Brain microvascular endothelial cell (primary cell): ENCODE data around the gene EPHA1.

Source experiments
- DNase-seq: peaks from one replicate; pipeline ENCODE4 v3.0.0-alpha.2; 2020
- H3K27ac ChIP-seq: fragments of 250-450 bp; sonication (Bioruptor Pico); 2 replicates; pipeline ENCODE4 v1.5.1; 2020; ENCODE audit warnings: mild to moderate bottlenecking, moderate library complexity
- H3K27me3 ChIP-seq: fragments of 250-450 bp; sonication (Bioruptor Pico); replicated peaks from 2 replicates; pipeline ENCODE4 v1.5.1; 2020; ENCODE audit warnings: mild to moderate bottlenecking
- H3K36me3 ChIP-seq: fragments of 250-450 bp; sonication (Bioruptor Pico); replicated peaks from 2 replicates; pipeline ENCODE4 v1.5.1; 2020; ENCODE audit warnings: mild to moderate bottlenecking
- H3K4me3 ChIP-seq: 2 replicates; pipeline ENCODE4 v1.5.1; 2011; ENCODE audit warnings: low read depth, mild to moderate bottlenecking, control low read depth, low read length, moderate library complexity
- in situ Hi-C: cut with HindIII; loops from 2 replicates; pipeline ENCODE4 v1.10.0; 2017; ENCODE audit warnings: low sequenced_read_pairs, low pct_ligation_motif_present
- TF ChIP-seq, protein P1 (sequence below): IDR thresholded peaks from 2 replicates; pipeline ENCODE4 v1.5.1; 2011; ENCODE audit warnings: low read depth, mild to moderate bottlenecking, moderate library complexity, low read length, control low read depth, inconsistent platforms; ENCODE audit errors: missing control alignments

Gene EPHA1

DNA sequence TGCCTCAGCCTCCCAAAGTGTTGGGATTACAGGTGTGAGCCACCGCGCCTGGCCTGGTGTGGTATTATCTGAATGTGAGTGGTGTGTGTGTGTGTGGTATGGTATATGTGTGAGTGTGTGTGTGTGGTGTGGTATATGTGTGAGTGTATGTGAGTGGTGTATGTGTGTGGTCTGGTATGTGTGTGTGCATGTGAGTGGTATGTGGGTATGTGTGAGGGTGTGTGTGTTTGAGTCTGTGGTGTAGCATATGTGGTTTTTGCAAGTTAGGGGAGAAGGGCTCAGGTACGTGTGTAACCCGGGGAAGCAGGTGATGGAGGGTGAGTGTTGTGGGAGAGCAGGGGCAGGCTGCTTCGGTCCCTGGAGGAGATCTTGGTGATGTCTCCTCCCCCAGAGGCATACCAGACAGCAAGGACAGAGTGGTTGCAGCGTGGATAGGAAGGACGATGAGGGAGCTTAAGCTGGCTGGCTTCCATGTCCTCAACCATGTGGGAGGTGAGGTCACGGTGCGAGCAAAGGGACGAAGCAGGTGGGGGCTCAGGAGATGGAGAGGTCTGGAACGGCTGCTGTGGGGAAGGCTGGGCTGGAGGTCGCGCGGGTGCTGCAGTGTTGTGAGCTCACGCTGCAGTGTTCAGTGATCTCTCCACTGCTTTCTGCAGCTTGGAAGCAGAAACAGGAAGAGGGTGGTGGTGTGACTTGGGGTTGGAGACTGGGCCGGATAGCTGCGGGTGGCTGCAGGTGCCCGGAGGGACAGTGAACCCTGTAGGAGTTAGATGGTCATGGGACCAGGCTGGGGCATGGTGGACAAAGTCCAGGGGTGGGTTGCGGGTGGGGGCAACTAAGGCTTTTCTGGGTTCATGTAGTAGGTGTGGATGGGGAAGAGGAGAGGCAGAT is 22.5 kb downstream of the EPHA1 start:
- peak overlapping the region; percentile 41 for H3K27ac ChIP-seq
- peak; percentile 43 for DNase-seq
- in situ Hi-C loops = no loop called here
- peaks cover 92% of the 10 kb centered on the region for H3K36me3 ChIP-seq
- TF ChIP-seq, protein P1, sequence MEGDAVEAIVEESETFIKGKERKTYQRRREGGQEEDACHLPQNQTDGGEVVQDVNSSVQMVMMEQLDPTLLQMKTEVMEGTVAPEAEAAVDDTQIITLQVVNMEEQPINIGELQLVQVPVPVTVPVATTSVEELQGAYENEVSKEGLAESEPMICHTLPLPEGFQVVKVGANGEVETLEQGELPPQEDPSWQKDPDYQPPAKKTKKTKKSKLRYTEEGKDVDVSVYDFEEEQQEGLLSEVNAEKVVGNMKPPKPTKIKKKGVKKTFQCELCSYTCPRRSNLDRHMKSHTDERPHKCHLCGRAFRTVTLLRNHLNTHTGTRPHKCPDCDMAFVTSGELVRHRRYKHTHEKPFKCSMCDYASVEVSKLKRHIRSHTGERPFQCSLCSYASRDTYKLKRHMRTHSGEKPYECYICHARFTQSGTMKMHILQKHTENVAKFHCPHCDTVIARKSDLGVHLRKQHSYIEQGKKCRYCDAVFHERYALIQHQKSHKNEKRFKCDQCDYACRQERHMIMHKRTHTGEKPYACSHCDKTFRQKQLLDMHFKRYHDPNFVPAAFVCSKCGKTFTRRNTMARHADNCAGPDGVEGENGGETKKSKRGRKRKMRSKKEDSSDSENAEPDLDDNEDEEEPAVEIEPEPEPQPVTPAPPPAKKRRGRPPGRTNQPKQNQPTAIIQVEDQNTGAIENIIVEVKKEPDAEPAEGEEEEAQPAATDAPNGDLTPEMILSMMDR = no peak
- peak overlapping the region; percentile 36 for H3K4me3 ChIP-seq
- H3K27me3 ChIP-seq = no peaks in the 10 kb centered on the region

DNA sequence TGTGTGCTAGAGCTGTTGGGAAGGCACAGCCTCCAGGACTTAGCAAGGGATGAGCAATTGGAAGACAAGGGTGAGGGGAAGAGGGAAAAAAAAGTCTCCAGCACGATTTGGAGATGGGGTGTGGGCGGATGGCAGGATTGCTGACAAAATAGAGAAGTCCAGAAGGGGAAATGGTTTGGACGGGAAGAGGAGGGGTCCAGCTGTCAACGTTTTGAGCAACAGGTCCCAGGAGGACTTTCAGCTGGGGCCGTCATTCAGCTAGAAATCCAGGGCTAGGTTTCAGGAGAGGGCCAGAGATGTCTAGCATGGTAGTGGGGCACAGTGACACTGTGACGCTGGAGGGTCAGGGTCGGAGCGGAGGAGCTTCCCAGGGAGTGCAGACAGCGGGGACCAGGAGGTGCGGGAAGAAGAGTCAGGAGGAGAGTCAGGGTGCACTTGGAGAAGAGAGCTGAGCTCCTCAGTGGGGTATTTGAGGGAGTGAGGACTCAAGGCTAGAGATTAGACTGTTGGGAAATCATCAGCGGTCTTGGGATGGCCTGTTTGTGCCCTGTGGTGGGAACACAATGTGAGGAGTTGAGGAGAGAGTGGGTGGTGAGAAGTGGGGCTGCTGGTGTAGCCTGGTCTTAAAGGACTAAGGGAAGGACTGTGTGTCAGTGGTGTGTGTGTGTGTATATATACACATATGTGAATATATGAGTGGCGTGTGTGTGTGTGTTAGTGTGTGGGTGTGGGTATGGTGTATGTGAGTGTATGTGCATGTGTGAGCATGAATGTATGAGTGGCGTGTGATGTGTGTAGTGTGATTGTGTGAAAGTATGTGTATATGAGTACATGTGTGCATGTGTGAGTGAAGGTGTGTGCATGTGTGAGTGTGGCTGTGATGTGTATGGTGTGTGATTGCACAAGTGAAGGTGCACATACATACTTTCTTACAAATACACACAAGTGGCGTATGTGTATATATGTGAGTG is 23.7 kb downstream of the EPHA1 start:
- H3K36me3 ChIP-seq = peaks cover 80% of the 10 kb centered on the region
- H3K4me3 ChIP-seq = peak overlapping the region; percentile 93
- peak overlapping the region; percentile 14 for H3K27ac ChIP-seq
- DNase-seq = no peak
- in situ Hi-C loops = no loop called here
- TF ChIP-seq, protein P1 = no peak
- H3K27me3 ChIP-seq = no peaks in the 10 kb centered on the region

DNA sequence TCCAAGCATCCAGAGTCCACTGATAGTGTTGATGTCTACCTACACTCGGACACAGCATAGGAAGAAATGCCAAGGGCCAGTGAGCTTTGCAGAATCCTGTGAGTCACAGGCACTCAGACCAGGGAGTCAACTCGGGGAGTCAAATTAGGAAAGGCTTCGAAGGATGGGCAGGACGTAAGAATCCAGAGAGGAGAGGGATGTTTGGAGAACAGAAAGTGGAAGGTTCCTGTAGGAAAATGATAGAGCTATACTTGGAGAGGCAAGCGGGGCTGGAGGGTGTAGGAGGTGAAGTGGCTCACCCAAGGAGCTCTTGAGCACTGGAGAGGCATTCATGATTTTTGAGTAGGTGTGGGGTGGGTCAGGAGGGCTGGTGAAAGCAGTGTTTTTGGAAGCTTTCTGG is 24.5 kb downstream of the EPHA1 start:
- Histone ChIP-seq H3K36me3 (peaks cover 72% of the 10 kb centered on the region), H3K27ac (peak overlapping the region; percentile 14), H3K27me3 (no peaks in the 10 kb centered on the region), H3K4me3 (peak overlapping the region; percentile 93)
- TF ChIP-seq, protein P1 = no peak
- DNase-seq = peak; percentile 35
- in situ Hi-C loops = no loop called here

DNA sequence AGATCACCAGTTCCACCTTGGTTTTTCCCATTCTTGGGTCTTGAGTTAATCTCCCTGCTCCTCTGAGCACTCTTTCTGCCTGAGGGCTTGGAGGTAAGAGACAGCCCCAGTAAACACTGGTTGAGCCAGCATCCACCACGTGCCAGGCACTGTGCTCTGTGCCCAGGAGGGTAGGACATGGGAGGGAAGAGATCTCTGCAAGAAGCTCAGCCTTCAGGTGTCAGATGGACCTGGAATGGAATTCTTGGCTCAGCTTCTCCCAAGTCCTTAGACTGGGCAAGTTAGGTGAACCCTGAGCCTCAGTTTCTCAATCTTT is 25.1 kb downstream of the EPHA1 start:
- Histone ChIP-seq H3K27ac (peak overlapping the region; percentile 14), H3K36me3 (peaks cover 67% of the 10 kb centered on the region), H3K4me3 (peak overlapping the region; percentile 93), H3K27me3 (no peaks in the 10 kb centered on the region)
- in situ Hi-C loops = no loop called here
- TF ChIP-seq, protein P1 = no peak
- no peak for DNase-seq

DNA sequence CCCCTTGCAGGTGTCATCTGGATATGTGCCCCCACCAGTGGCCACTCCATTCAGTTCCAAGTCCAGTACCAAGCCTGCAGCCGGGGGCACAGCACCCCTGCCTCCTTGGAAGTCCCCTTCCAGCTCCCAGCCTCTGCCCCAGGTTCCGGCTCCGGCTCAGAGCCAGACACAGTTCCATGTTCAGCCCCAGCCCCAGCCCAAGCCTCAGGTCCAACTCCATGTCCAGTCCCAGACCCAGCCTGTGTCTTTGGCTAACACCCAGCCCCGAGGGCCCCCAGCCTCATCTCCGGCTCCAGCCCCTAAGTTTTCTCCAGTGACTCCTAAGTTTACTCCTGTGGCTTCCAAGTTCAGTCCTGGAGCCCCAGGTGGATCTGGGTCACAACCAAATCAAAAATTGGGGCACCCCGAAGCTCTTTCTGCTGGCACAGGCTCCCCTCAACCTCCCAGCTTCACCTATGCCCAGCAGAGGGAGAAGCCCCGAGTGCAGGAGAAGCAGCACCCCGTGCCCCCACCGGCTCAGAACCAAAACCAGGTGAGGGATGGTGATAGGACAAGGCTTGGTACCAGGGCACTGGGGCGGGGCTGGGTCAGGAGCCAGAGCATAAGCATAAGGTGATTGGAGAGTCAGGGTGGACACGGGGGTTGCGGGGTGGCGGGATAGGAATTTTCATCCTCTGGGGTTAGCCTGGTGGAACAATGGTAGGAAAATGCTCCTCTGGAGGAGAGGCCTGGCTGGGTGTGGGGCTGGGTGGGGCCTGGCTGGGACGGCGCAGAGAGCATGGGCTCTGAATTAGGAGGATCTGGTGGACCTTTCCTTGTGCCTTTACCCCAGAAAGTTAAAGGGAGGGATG is 25.6 kb downstream of the EPHA1 start:
- in situ Hi-C loops = no loop called here
- H3K27ac ChIP-seq = peak overlapping the region; percentile 99
- H3K27me3 ChIP-seq = no peaks in the 10 kb centered on the region
- peak overlapping the region; percentile 93 for H3K4me3 ChIP-seq
- H3K36me3 ChIP-seq = peaks cover 61% of the 10 kb centered on the region
- TF ChIP-seq, protein P1 = no peak
- DNase-seq = no peak
